Stimulated activated CD8-positive, alpha-beta memory T cell treated with anti-CD3 and anti-CD28 coated beads, Interleukin-15, amount 100 ng/mL, for 48 hours (primary cell): ENCODE measurements around the gene STXBP2.

Source experiments
- DNase-seq, 2 donors: peaks; one replicate each; pipeline ENCODE4 v3.0.0-alpha.2; 2020; ENCODE audit warnings: low read depth in 2 of 2

STXBP2 gene

GRCh38 chr19:7612282-7613274 is 24.3 kb upstream of the STXBP2 start:
- no peak for DNase-seq

- no peak for DNase-seq
Measured at GRCh38 chr19:7614859-7615741, 21.8 kb upstream of the STXBP2 start.

GRCh38 chr19:7617172-7617571 is 19.7 kb upstream of the STXBP2 start:
- DNase-seq, result no peak

- DNase-seq, result no peak
Measured at GRCh38 chr19:7617735-7618134, 19.2 kb upstream of the STXBP2 start.

- no peak for DNase-seq
Measured at GRCh38 chr19:7618348-7618747, 18.6 kb upstream of the STXBP2 start.

- no peak for DNase-seq
Measured at GRCh38 chr19:7618771-7619510, 18.0 kb upstream of the STXBP2 start.

- DNase-seq, result no peak
Measured at GRCh38 chr19:7619671-7620441, 17.1 kb upstream of the STXBP2 start.

GRCh38 chr19:7620442-7621412 is 16.2 kb upstream of the STXBP2 start:
- no peak for DNase-seq

- DNase-seq, result no peak
Measured at GRCh38 chr19:7622933-7623685, 13.8 kb upstream of the STXBP2 start.

GRCh38 chr19:7623725-7624603 is 12.9 kb upstream of the STXBP2 start:
- DNase-seq, result no peak

- no peak for DNase-seq
Measured at GRCh38 chr19:7624810-7625209, 12.1 kb upstream of the STXBP2 start.

- DNase-seq, result no peak
Measured at GRCh38 chr19:7625763-7626372, 11.0 kb upstream of the STXBP2 start.

GRCh38 chr19:7627166-7627565 is 9.7 kb upstream of the STXBP2 start:
- no peak for DNase-seq

GRCh38 chr19:7628589-7629311 is 8.2 kb upstream of the STXBP2 start:
- no peak for DNase-seq

GRCh38 chr19:7629347-7630054 is 7.4 kb upstream of the STXBP2 start, which contains the start of the genes PET100 and XAB2:
TSS of gene PET100 (plus strand) at chr19:7629793. CDS start at chr19:7629834, 41 bp downstream.
TSS of gene XAB2 (minus strand) at chr19:7629545. CDS start at chr19:7629527, 18 bp downstream.
- peak; percentile 90 for DNase-seq

GRCh38 chr19:7631577-7631976 is 5.3 kb upstream of the STXBP2 start:
- no peak for DNase-seq
